K562 (cell line): ENCODE measurements around the gene TRDMT1. TPM values are rescaled to one million over a fixed set of nuclear protein-coding genes. Genes with fewer than 3 reads are reported as not detected.

Experiments
- ATAC-seq: fragments of 200-7000 bp; cut with Tn5 transposase; 3 replicates; pipeline ENCODE4 v1.9.1; 2020; ENCODE audit warnings: moderate library complexity
- BruUV-seq: library from RNA; stranded (reverse); fragments of 400-500 nt; replicated peaks from 2 replicates; lab custom pipeline; 2021; lab: Mats Ljungman, UMichigan
- CTCF ChIA-PET: fragments of 300-600 bp; formaldehyde crosslinking; extraction: SDS; loops from one replicate; lab custom pipeline; 2021; ENCODE audit warnings: low intra/inter-chr PET ratio; lab: Yijun Ruan, JAX
- POLR2A ChIA-PET: fragments of 300-600, 350-650 bp; sonication (Branson Sonifier 250); formaldehyde crosslinking; extraction: SDS; loops from one replicate; lab custom pipeline; 2021; ENCODE audit warnings: antibody characterized with exemption, inconsistent platforms; lab: Yijun Ruan, JAX
- DNase-seq, 4 experiments: peaks; one replicate each; pipeline versions ENCODE4 v3.0.0 to v3.0.0-alpha.2; 2011 to 2018; ENCODE audit warnings: low spot score in 3 of 4, mixed read lengths in 3 of 4; ENCODE audit errors: extremely low read depth in 1 of 4
- FAIRE-seq: peaks from 2 replicates; lab custom pipeline; 2011; peaks lifted over from hg19 to GRCh38; lab: Jason Lieb, UNC
- H2AFZ ChIP-seq: 2 replicates; pipeline ENCODE4 v1.6.0; 2011; ENCODE audit warnings: low read depth, low read length, control low read depth, inconsistent platforms
- H3K27ac ChIP-seq: fragments of 200-600 bp; 3 replicates; pipeline ENCODE4 v1.8.0; 2011; ENCODE audit warnings: low read depth, mild to moderate bottlenecking, control low read depth, inconsistent platforms, low read length, moderate library complexity, mixed read lengths; ENCODE audit errors: extremely low read depth
- H3K27me3 ChIP-seq, 2 experiments: fragments of 300-600 bp in 1 of 2; 2 replicates in 1 of 2; 3 replicates in 1 of 2; pipeline versions ENCODE4 v1.6.0 to v1.8.0; 2011; ENCODE audit warnings: inconsistent platforms in 2 of 2, low read length in 2 of 2, mild to moderate bottlenecking in 1 of 2, mixed read lengths in 1 of 2, moderate library complexity in 1 of 2; ENCODE audit not compliant: control insufficient read depth in 2 of 2, insufficient read depth in 2 of 2
- H3K36me3 ChIP-seq: fragments of 300-600 bp; 3 replicates; pipeline ENCODE4 v1.8.0; 2011; ENCODE audit warnings: mild to moderate bottlenecking, low read length, inconsistent platforms; ENCODE audit not compliant: control insufficient read depth, insufficient read depth
- H3K4me1 ChIP-seq, 2 experiments: fragments of 200-600 bp in 1 of 2; replicated peaks in 1 of 2; 2 replicates in 1 of 2; 3 replicates in 1 of 2; pipeline versions ENCODE4 v1.5.1 to v1.8.0; 2011; ENCODE audit warnings: inconsistent platforms in 2 of 2, low read length in 2 of 2, mild to moderate bottlenecking in 1 of 2, mixed read lengths in 1 of 2, moderate library complexity in 1 of 2; ENCODE audit not compliant: control insufficient read depth in 2 of 2, insufficient read depth in 2 of 2
- H3K4me2 ChIP-seq: 2 replicates; pipeline ENCODE4 v1.6.1; 2011; ENCODE audit warnings: low read length, control low read depth, inconsistent platforms, mixed read lengths; ENCODE audit not compliant: insufficient read depth
- H3K4me3 ChIP-seq: fragments of 200-600 bp; sonication (generic), shearing (Covaris generic); 2 replicates; pipeline ENCODE4 v1.5.1; 2016; ENCODE audit warnings: control low read depth, inconsistent platforms
- H3K79me2 ChIP-seq: fragments of 200-600 bp; 3 replicates; pipeline ENCODE4 v1.8.0; 2011; ENCODE audit warnings: low read length, inconsistent platforms; ENCODE audit not compliant: control insufficient read depth, insufficient read depth
- H3K9ac ChIP-seq, 2 experiments: 2 replicates each; pipeline versions ENCODE4 v1.6.0 to v1.6.1; 2011; ENCODE audit warnings: low read depth in 2 of 2, low read length in 2 of 2, control low read depth in 1 of 2, inconsistent platforms in 1 of 2, mild to moderate bottlenecking in 1 of 2, mixed read lengths in 1 of 2; ENCODE audit not compliant: insufficient read depth in 1 of 2
- H3K9me1 ChIP-seq: one replicate; pipeline ENCODE4 v1.6.0; 2011; ENCODE audit warnings: inconsistent platforms, mild to moderate bottlenecking, low read length, moderate library complexity; ENCODE audit not compliant: control insufficient read depth, insufficient read depth
- H3K9me3 ChIP-seq: replicated peaks from 2 replicates; pipeline ENCODE4 v1.5.1; 2011; ENCODE audit warnings: low read depth, low read length, inconsistent platforms; ENCODE audit not compliant: control insufficient read depth, insufficient read depth
- H4K20me1 ChIP-seq: replicated peaks from 2 replicates; pipeline ENCODE4 v1.6.1; 2011; ENCODE audit warnings: low read length, inconsistent platforms, mixed read lengths; ENCODE audit not compliant: control insufficient read depth, insufficient read depth
- CEBPG ChIP-seq, 3 experiments: fragments of 200-800 bp in 1 of 3; sonication (Bioruptor generic) in 1 of 3; sonication (generic) in 1 of 3; formaldehyde crosslinking in 1 of 3; IDR thresholded peaks in 2 of 3; conservative IDR thresholded peaks in 1 of 3; 2 replicates each; pipeline versions ENCODE4 v1.6.1 to v1.8.0; 2016 to 2022; ENCODE audit warnings: missing compliant biosample characterization in 2 of 3, missing genetic modification characterization in 2 of 3, mild to moderate bottlenecking in 1 of 3, missing genetic modification reagents in 1 of 3
- MEF2D ChIP-seq: conservative IDR thresholded peaks from 2 replicates; pipeline ENCODE4 v1.6.1; 2016; ENCODE audit warnings: low read depth, missing genetic modification characterization, missing compliant biosample characterization
- NFE2 ChIP-seq: IDR thresholded peaks from 2 replicates; pipeline ENCODE4 v1.6.1; 2014; ENCODE audit warnings: antibody characterized with exemption, low read depth
- PKNOX1 ChIP-seq: fragments of 450-650 bp; IDR thresholded peaks from 2 replicates; pipeline ENCODE4 v1.6.1; 2016
- RBM17 ChIP-seq: fragments of 200-400 bp; formaldehyde crosslinking; IDR thresholded peaks from 2 replicates; pipeline ENCODE4 v1.6.1; 2017; ENCODE audit warnings: low read depth, mild to moderate bottlenecking, low read length, borderline replicate concordance
- TFE3 ChIP-seq: fragments of 450-650 bp; formaldehyde crosslinking; IDR thresholded peaks from 2 replicates; pipeline ENCODE4 v1.4.0; 2020; ENCODE audit warnings: mild to moderate bottlenecking, mixed read lengths
- WGBS: fragments of 100-300 bp; shearing (Covaris generic); methylation state at CpG from one replicate; pipeline ENCODE4 v1.1.6; 2016; ENCODE audit warnings: low coverage, mixed read lengths; ENCODE audit not compliant: insufficient coverage; ENCODE audit errors: missing lambda C conversion rate; 5-methylcytosine and 5-hydroxymethylcytosine counted together
- in situ Hi-C: fragments of 300-500 bp; cut with MboI; formaldehyde crosslinking; loops from 4 replicates; pipeline ENCODE4 v1.15.0; 2018; ENCODE audit warnings: inconsistent platforms, mixed read lengths
- intact Hi-C: fragments of 100-400 bp; cut with micrococcal nuclease; formaldehyde crosslinking; loops from 2 replicates; pipeline ENCODE4 v1.14.2; 2022
- polyA plus RNA-seq, 8 experiments: library from polyadenylated mRNA; depleted of rRNA in 4 of 8; stranded (reverse) in 5 of 8; unstranded in 3 of 8; fragments of >200 nt; fragmentation: Nextera tagmentation in 2 of 8; fragmentation: Illumina TruSeq in 1 of 8; extraction: Ambion mirVana in 2 of 8; extraction: Trizol in 1 of 8; gene quantifications; 2 replicates each; pipeline versions ENCODE4 v1.2.1 to v1.2.3, GENCODE V29; 2011 to 2014; ENCODE audit warnings: inconsistent platforms in 1 of 8, missing spikeins in 1 of 8
- total RNA-seq, 7 experiments: library from RNA; depleted of rRNA in 6 of 7; stranded (reverse); fragments of >200 nt in 6 of 7; fragmentation: Illumina TruSeq in 2 of 7; extraction: Trizol in 2 of 7; gene quantifications; 2 replicates each; pipeline versions ENCODE4 v1.2.1 to v1.2.3, GENCODE V29; 2011 to 2021; ENCODE audit warnings: low replicate concordance in 1 of 7
- TF ChIP-seq, protein P1 (sequence below): fragments of 250-450 bp; sonication (Bioruptor Pico); IDR thresholded peaks from 2 replicates; pipeline ENCODE4 v1.5.0; 2021

The TRDMT1 gene
- total and polyA plus RNA-seq, 9 of the 15 experiments (the other 6 are each of a cell fraction or from before 2014, with no cell fraction given): 5.4 to 12.6 (median 9.3) TPM

DNA sequence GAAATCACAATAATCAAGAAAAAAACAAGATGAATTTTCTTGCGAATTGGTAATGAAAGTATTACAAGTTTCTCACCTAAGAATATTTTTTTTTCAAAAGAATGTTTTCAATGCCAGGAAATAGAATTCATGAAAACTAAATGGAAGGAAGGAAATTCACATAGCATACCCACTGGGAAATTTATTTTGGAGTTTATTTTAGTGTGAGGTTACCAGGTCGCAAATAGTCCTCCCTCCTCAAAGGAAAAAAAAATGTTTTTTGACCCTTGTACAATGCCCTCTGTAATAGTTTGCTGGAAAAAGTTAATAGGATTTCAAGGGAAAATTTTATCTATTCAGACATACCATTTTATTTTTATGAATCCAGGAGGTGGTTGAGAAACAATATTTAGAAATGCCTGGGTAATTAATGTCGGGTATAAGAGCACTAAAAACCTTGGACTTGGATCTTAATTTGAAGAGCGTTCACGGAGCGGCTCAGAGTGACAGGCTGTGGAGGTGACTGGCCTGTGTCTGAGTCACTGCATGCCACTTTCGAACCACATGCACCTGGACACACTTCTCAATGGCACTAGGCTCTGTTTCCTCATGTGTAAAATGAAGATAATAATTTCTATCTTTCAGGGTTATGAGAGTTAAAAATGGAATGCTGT, 100.1 kb downstream of the TRDMT1 start:
- CTCF ChIA-PET: no interaction called here
- no peak for TF ChIP-seq MEF2D (tag)
- TF ChIP-seq TFE3 (CRISPR knock-in tag): no peak
- TF ChIP-seq RBM17: no peak
- TF ChIP-seq, protein P1, sequence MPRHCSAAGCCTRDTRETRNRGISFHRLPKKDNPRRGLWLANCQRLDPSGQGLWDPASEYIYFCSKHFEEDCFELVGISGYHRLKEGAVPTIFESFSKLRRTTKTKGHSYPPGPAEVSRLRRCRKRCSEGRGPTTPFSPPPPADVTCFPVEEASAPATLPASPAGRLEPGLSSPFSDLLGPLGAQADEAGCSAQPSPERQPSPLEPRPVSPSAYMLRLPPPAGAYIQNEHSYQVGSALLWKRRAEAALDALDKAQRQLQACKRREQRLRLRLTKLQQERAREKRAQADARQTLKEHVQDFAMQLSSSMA (CRISPR knock-in tag): no peak
- TF ChIP-seq PKNOX1: peak; percentile 52; the same call in 1 of the 2 replicates
- TF ChIP-seq CEBPG (CRISPR knock-in tag; IDR thresholded peaks at IDR 0.05): no peak
- no peak for TF ChIP-seq CEBPG (tag; conservative IDR thresholded peaks at IDR 0.05 in 1 of 2, IDR thresholded peaks at IDR 0.05 in 1 of 2)
- no peak for TF ChIP-seq NFE2
- H3K36me3 ChIP-seq: no peaks in the 10 kb centered on the region
- DNase-seq (peak in 1 of 4 experiments; percentile 21), ATAC-seq (no peak), FAIRE-seq (no peak)
- no TSS peak for BruUV-seq
- H3K9ac ChIP-seq: no peak overlapping the region
- H3K27ac ChIP-seq: no peak overlapping the region
- no peak overlapping the region for H3K4me2 ChIP-seq
- in situ Hi-C loops (no loop called here), intact Hi-C loops (loop anchor here (10.0 kb wide), 1 partner anchor 147 kb away; no protein-coding TSS in a partner anchor)
- POLR2A ChIA-PET: interaction anchor here (1.1 kb wide), 1 partner anchor 27 kb away, joined by 3 read pairs; no protein-coding TSS in a partner anchor
- H3K9me1 ChIP-seq: no peaks in the 10 kb centered on the region
- 55% methylated on average over 7 of the region's 7 CpGs for WGBS
- 0 out of 2 replicates have a peak overlapping the region, but pooled peaks have one; percentile 0 for H2AFZ ChIP-seq
- no peaks in the 10 kb centered on the region for H3K27me3 ChIP-seq
- H3K79me2 ChIP-seq: no peaks in the 10 kb centered on the region
- no peaks in the 10 kb centered on the region for H3K9me3 ChIP-seq
- no peaks in the 10 kb centered on the region for H3K4me1 ChIP-seq
- H4K20me1 ChIP-seq: no peaks in the 10 kb centered on the region
- H3K4me3 ChIP-seq: no peak overlapping the region
